SK-N-SH treated with all-trans-retinoic acid at 6 μM for 48 hours (cell line): ENCODE data around the gene SLC16A4.

Experiments used
- ATAC-seq: fragments of 200-7000 bp; cut with Tn5 transposase; 3 replicates; pipeline ENCODE4 v1.9.1; 2020; ENCODE audit warnings: mild to moderate bottlenecking, moderate library complexity
- ARNTL ChIP-seq: fragments of 450-650 bp; formaldehyde crosslinking; IDR thresholded peaks from 2 replicates; pipeline ENCODE4 v1.5.0; 2020; ENCODE audit warnings: low read depth, mild to moderate bottlenecking, moderate library complexity, borderline replicate concordance
- BACH2 ChIP-seq: fragments of 250-450 bp; sonication (Bioruptor Pico); IDR thresholded peaks from 2 replicates; pipeline ENCODE4 v1.9.0; 2021; ENCODE audit warnings: mild to moderate bottlenecking, borderline replicate concordance
- CREB5 ChIP-seq: fragments of 250-450 bp; sonication (Bioruptor Pico); IDR thresholded peaks from 2 replicates; pipeline ENCODE4 v1.5.1; 2020; ENCODE audit warnings: low read depth, mild to moderate bottlenecking, moderate library complexity
- CSRNP3 ChIP-seq: fragments of 250-450 bp; sonication (Bioruptor Pico); IDR thresholded peaks from 2 replicates; pipeline ENCODE4 v1.5.1; 2021; ENCODE audit warnings: mild to moderate bottlenecking, moderate library complexity
- ESRRG ChIP-seq: fragments of 250-450 bp; sonication (Bioruptor Pico); IDR thresholded peaks from 2 replicates; pipeline ENCODE4 v1.6.1; 2021; ENCODE audit warnings: mild to moderate bottlenecking
- GLIS3 ChIP-seq: fragments of 250-450 bp; sonication (Bioruptor Pico); IDR thresholded peaks from 2 replicates; pipeline ENCODE4 v1.5.0; 2020; ENCODE audit warnings: mild to moderate bottlenecking, moderate library complexity
- OSR1 ChIP-seq: fragments of 250-450 bp; sonication (Bioruptor Pico); IDR thresholded peaks from 2 replicates; pipeline ENCODE4 v1.8.0; 2022; ENCODE audit warnings: moderate library complexity, mild to moderate bottlenecking, inconsistent platforms
- PATZ1 ChIP-seq: fragments of 250-450 bp; sonication (Bioruptor Pico); IDR thresholded peaks from 2 replicates; pipeline ENCODE4 v1.8.0; 2020; ENCODE audit warnings: mild to moderate bottlenecking, moderate library complexity, borderline replicate concordance
- POU6F1 ChIP-seq: fragments of 250-450 bp; sonication (Bioruptor Pico); IDR thresholded peaks from 2 replicates; pipeline ENCODE4 v1.8.0; 2021; ENCODE audit warnings: low read depth, mild to moderate bottlenecking, moderate library complexity, borderline replicate concordance
- PPARA ChIP-seq: fragments of 250-450 bp; sonication (Bioruptor Pico); IDR thresholded peaks from 2 replicates; pipeline ENCODE4 v1.5.0; 2020; ENCODE audit warnings: mild to moderate bottlenecking, borderline replicate concordance
- RARB ChIP-seq: fragments of 250-450 bp; sonication (Bioruptor Pico); IDR thresholded peaks from 2 replicates; pipeline ENCODE4 v1.8.0; 2021; ENCODE audit warnings: mild to moderate bottlenecking, moderate library complexity
- SNAI2 ChIP-seq: fragments of 250-450 bp; sonication (Bioruptor Pico); IDR thresholded peaks from 2 replicates; pipeline ENCODE4 v1.5.0; 2020; ENCODE audit warnings: mild to moderate bottlenecking, moderate library complexity
- TCF4 ChIP-seq: fragments of 250-450 bp; sonication (Bioruptor Pico); IDR thresholded peaks from 2 replicates; pipeline ENCODE4 v1.8.0; 2021; ENCODE audit warnings: mild to moderate bottlenecking, moderate library complexity, borderline replicate concordance
- TOX ChIP-seq: fragments of 250-450 bp; sonication (Bioruptor Pico); IDR thresholded peaks from 2 replicates; pipeline ENCODE4 v1.8.0; 2021; ENCODE audit warnings: mild to moderate bottlenecking, moderate library complexity, borderline replicate concordance
- TSHZ2 ChIP-seq: fragments of 250-450 bp; sonication (Bioruptor Pico); IDR thresholded peaks from 2 replicates; pipeline ENCODE4 v1.5.0; 2020; ENCODE audit warnings: mild to moderate bottlenecking, moderate library complexity
- ZC3H10 ChIP-seq: fragments of 250-450 bp; sonication (Bioruptor Pico); IDR thresholded peaks from 2 replicates; pipeline ENCODE4 v1.5.1; 2021; ENCODE audit warnings: mild to moderate bottlenecking, moderate library complexity
- ZFP3 ChIP-seq: fragments of 250-450 bp; sonication (Bioruptor Pico); IDR thresholded peaks from 2 replicates; pipeline ENCODE4 v1.5.0; 2020; ENCODE audit warnings: mild to moderate bottlenecking, moderate library complexity
- ZFP30 ChIP-seq: fragments of 450-650 bp; formaldehyde crosslinking; IDR thresholded peaks from 2 replicates; pipeline ENCODE4 v1.5.0; 2022; ENCODE audit warnings: mild to moderate bottlenecking, moderate library complexity
- ZNF565 ChIP-seq: fragments of 450-650 bp; formaldehyde crosslinking; conservative IDR thresholded peaks from 2 replicates; pipeline ENCODE4 v1.5.0; 2020; ENCODE audit warnings: low read depth, mild to moderate bottlenecking, moderate library complexity
- ZNF70 ChIP-seq: fragments of 450-650 bp; formaldehyde crosslinking; IDR thresholded peaks from 2 replicates; pipeline ENCODE4 v1.5.0; 2020; ENCODE audit warnings: mild to moderate bottlenecking, moderate library complexity
- ZNF8 ChIP-seq: fragments of 450-650 bp; formaldehyde crosslinking; IDR thresholded peaks from 2 replicates; pipeline ENCODE4 v1.5.0; 2020; ENCODE audit warnings: mild to moderate bottlenecking, moderate library complexity

SLC16A4 gene

GRCh38 chr1:110318046-110318445 is 72.8 kb downstream of the SLC16A4 start:
- ATAC-seq = no peak
- TF ChIP-seq ZFP3 (CRISPR knock-in tag) (no peak), GLIS3 (CRISPR knock-in tag) (no peak), POU6F1 (CRISPR knock-in tag) (no peak), ZFP30 (no peak), ZNF70 (CRISPR knock-in tag) (no peak), ESRRG (CRISPR knock-in tag) (no peak), PATZ1 (CRISPR knock-in tag) (no peak), ARNTL (CRISPR knock-in tag) (no peak), CREB5 (CRISPR knock-in tag) (no peak), SNAI2 (CRISPR knock-in tag) (no peak), OSR1 (no peak), ZC3H10 (CRISPR knock-in tag) (no peak), TOX (CRISPR knock-in tag) (no peak), PPARA (CRISPR knock-in tag) (no peak), TSHZ2 (CRISPR knock-in tag) (no peak), RARB (no peak), CSRNP3 (CRISPR knock-in tag) (no peak), BACH2 (CRISPR knock-in tag) (no peak)

- no peak for ATAC-seq
- no peak for TF ChIP-seq ZFP3 (CRISPR knock-in tag)
- TF ChIP-seq TSHZ2 (CRISPR knock-in tag) = no peak
- TF ChIP-seq OSR1 = no peak
- TF ChIP-seq CREB5 (CRISPR knock-in tag) = no peak
- TF ChIP-seq TCF4 (CRISPR knock-in tag) = no peak
- no peak for TF ChIP-seq GLIS3 (CRISPR knock-in tag)
- TF ChIP-seq ZNF565 = no peak
- TF ChIP-seq ZNF70 (CRISPR knock-in tag) = no peak
- no peak for TF ChIP-seq PATZ1 (CRISPR knock-in tag)
- no peak for TF ChIP-seq POU6F1 (CRISPR knock-in tag)
- no peak for TF ChIP-seq ESRRG (CRISPR knock-in tag)
- no peak for TF ChIP-seq ZNF8 (CRISPR knock-in tag)
These were observed 74.1 kb downstream of the SLC16A4 start for GRCh38 chr1:110316735-110317134.
